Measurements from ENCODE around the gene ZDHHC6.
"Not testable (repeated sequence)": the region's sequence is repeated elsewhere in the genome, so short reads cannot be mapped to it uniquely, and the experiment has no call there.

Gene ZDHHC6

GRCh38 chr10:112389271-112389822, 57.4 kb downstream of the ZDHHC6 start:
- DNase-seq (ENCODE audit: low read depth) = no peak

GRCh38 chr10:112388548-112388947, 58.2 kb downstream of the ZDHHC6 start:
- no peak for DNase-seq (ENCODE audit: low read depth)

GRCh38 chr10:112388056-112388455, 58.7 kb downstream of the ZDHHC6 start:
- DNase-seq (ENCODE audit: low read depth) = not testable (repeated sequence)

GRCh38 chr10:112385201-112385600, 61.5 kb downstream of the ZDHHC6 start:
- no peak for DNase-seq (ENCODE audit: low read depth)

- DNase-seq (ENCODE audit: low read depth) = no peak
Measured at GRCh38 chr10:112384141-112384540, 62.6 kb downstream of the ZDHHC6 start.

GRCh38 chr10:112383325-112383724, 63.4 kb downstream of the ZDHHC6 start:
- no peak for DNase-seq (ENCODE audit: low read depth)

- DNase-seq (ENCODE audit: low read depth) = no peak
Measured at GRCh38 chr10:112382515-112383235, 64.0 kb downstream of the ZDHHC6 start.

Measured in stimulated activated CD8-positive, alpha-beta memory T cell treated with anti-CD3 and anti-CD28 coated beads, Interleukin-12 subunit alpha, Interleukin-12 subunit beta, amount 100 ng/mL, for 4 hours (primary cell).